Islet of Langerhans (tissue), 1 donor: ENCODE data around the gene THPO.
A peak's percentile ranks its signal among the peaks of the same experiment; 100 is the strongest.
"Not testable (repeated sequence)": the region's sequence is repeated elsewhere in the genome, so short reads cannot be mapped to it uniquely, and the experiment has no call there.

ENCODE experiments used
- FAIRE-seq: peaks from one replicate; lab custom pipeline; 2011; peaks lifted over from hg19 to GRCh38; lab: Jason Lieb, UNC

THPO gene

GRCh38 chr3:184349563-184350470 lies 28.2 kb downstream of the THPO start:
- no peak for FAIRE-seq

- no peak for FAIRE-seq
These were observed 30.0 kb downstream of the THPO start for GRCh38 chr3:184348057-184348382.

- FAIRE-seq: no peak
These were observed 30.5 kb downstream of the THPO start for GRCh38 chr3:184347321-184348056.

- FAIRE-seq: no peak
These were observed 31.4 kb downstream of the THPO start for GRCh38 chr3:184346480-184347190.

GRCh38 chr3:184345317-184346144 lies 32.5 kb downstream of the THPO start:
- FAIRE-seq: no peak

GRCh38 chr3:184344579-184345316 lies 33.3 kb downstream of the THPO start:
- FAIRE-seq: no peak

- FAIRE-seq: no peak
These were observed 34.7 kb downstream of the THPO start for GRCh38 chr3:184343200-184343876.

GRCh38 chr3:184341925-184342324 lies 36.1 kb downstream of the THPO start:
- FAIRE-seq: no peak

GRCh38 chr3:184339451-184340135 lies 38.4 kb downstream of the THPO start:
- FAIRE-seq: not testable (repeated sequence)

- no peak for FAIRE-seq
These were observed 39.0 kb downstream of the THPO start for GRCh38 chr3:184339001-184339400.

GRCh38 chr3:184338511-184338945 lies 39.5 kb downstream of the THPO start:
- FAIRE-seq: no peak

GRCh38 chr3:184337981-184338380 lies 40.0 kb downstream of the THPO start:
- no peak for FAIRE-seq

GRCh38 chr3:184337399-184337714 lies 40.6 kb downstream of the THPO start, which contains the start of gene FAM131A:
TSS of gene FAM131A (plus strand) at chr3:184337600. CDS start at chr3:184337631, 31 bp downstream.
- FAIRE-seq: no peak

- FAIRE-seq: peak; percentile 53
These were observed 41.2 kb downstream of the THPO start for GRCh38 chr3:184336547-184337398.

GRCh38 chr3:184335661-184336546 lies 42.1 kb downstream of the THPO start:
- FAIRE-seq: no peak

- FAIRE-seq: no peak
These were observed 42.7 kb downstream of the THPO start for GRCh38 chr3:184335291-184335660.

- no peak for FAIRE-seq
These were observed 43.4 kb downstream of the THPO start for GRCh38 chr3:184334470-184335158.
